Body of pancreas (tissue), 4 donors: ENCODE results near the gene HOXD8. TPM values are rescaled to one million over a fixed set of nuclear protein-coding genes. Genes with fewer than 3 reads are reported as not detected.

Experiments used
- ATAC-seq: fragments of 150-250 bp; one replicate; pipeline ENCODE4 v1.9.1; 2016
- DNase-seq, 4 donors: peaks; one replicate each; pipeline ENCODE4 v3.0.0-alpha.2; 2019
- H3K27ac ChIP-seq, 4 donors: fragments of 200-600 bp; sonication (generic); 1 replicate in 3 of 4; 2 replicates in 1 of 4; pipeline versions ENCODE4 v1.5.1 to v1.6.1; 2016 to 2019; ENCODE audit warnings: mild to moderate bottlenecking in 1 of 4, mixed read lengths in 1 of 4, moderate library complexity in 1 of 4
- H3K27me3 ChIP-seq, 2 donors: fragments of 200-600 bp; sonication (generic); one replicate each; pipeline ENCODE4 v1.6.0; 2016; ENCODE audit warnings: mild to moderate bottlenecking in 1 of 2
- H3K36me3 ChIP-seq, 2 donors: fragments of 200-600 bp; sonication (generic); replicated peaks in 1 of 2; 2 replicates each; pipeline ENCODE4 v1.5.1; 2016; ENCODE audit warnings: low read depth in 2 of 2; ENCODE audit not compliant: insufficient read depth in 1 of 2
- H3K4me1 ChIP-seq: fragments of 200-600 bp; sonication (generic); one replicate; pipeline ENCODE4 v1.6.0; 2016
- H3K4me3 ChIP-seq, 2 donors: fragments of 200-600 bp; sonication (generic); 1 replicate in 1 of 2; 2 replicates in 1 of 2; pipeline ENCODE4 v1.5.1; 2016 to 2019
- H3K9me3 ChIP-seq, 3 donors: fragments of 200-600 bp; sonication (generic); 1 replicate in 2 of 3; 2 replicates in 1 of 3; pipeline ENCODE4 v1.5.1; 2016
- CTCF ChIP-seq, 7 experiments: fragments of 450-650 bp in 4 of 7; fragments of 200-600 bp in 3 of 7; sonication (generic) in 3 of 7; IDR thresholded peaks; one replicate each; pipeline ENCODE4 v1.5.1; 2016 to 2019; ENCODE audit warnings: antibody characterized with exemption in 7 of 7
- POLR2A ChIP-seq, 3 donors: fragments of 450-650 bp; IDR thresholded peaks; one replicate each; pipeline ENCODE4 v1.6.1; 2016; ENCODE audit warnings: antibody characterized with exemption in 3 of 3, mild to moderate bottlenecking in 2 of 3
- WGBS, 2 donors: methylation state at CpG; one replicate each; pipeline ENCODE4 v1.1.5; 2017; 5-methylcytosine and 5-hydroxymethylcytosine counted together
- intact Hi-C: fragments of 100-400 bp; cut with DNase I; formaldehyde crosslinking; loops from one replicate; pipeline ENCODE4 v1.15.1; 2023
- total RNA-seq, 2 donors: library from RNA; depleted of rRNA; stranded (reverse); fragments of >200 nt; gene quantifications; one replicate each; pipeline ENCODE4 v1.1.0, GENCODE V29; 2016

Gene HOXD8
- total RNA-seq, 2 donors from 2014 or later, result 2.6 to 3.1 TPM

- peak; percentile 43 to 87 (median 62) for TF ChIP-seq CTCF (IDR thresholded peaks at IDR 0.05)
- no peak for TF ChIP-seq POLR2A (IDR thresholded peaks at IDR 0.05)
- ATAC-seq (peak; percentile 82), DNase-seq (peak; percentile 40 to 63 (median 56))
- WGBS, 2 donors, result 3 to 5% methylated on average over 28 to 49 of the region's 49 CpGs
- Histone ChIP-seq H3K27me3 (peaks cover 6 to 81% of the 10 kb centered on the region in 2 donors), H3K9me3 (no peaks in the 10 kb centered on the region), H3K4me1 (peaks cover 36% of the 10 kb centered on the region), H3K36me3 (no peaks in the 10 kb centered on the region), H3K4me3 (no peak overlapping the region), H3K27ac (no peak overlapping the region)
- intact Hi-C loops, result loop anchor here (10.0 kb wide), 1 partner anchor 723 kb away; no protein-coding TSS in a partner anchor
Observed at GRCh38 chr2:176088048-176088936, 41.2 kb upstream of the HOXD8 start.

- Histone ChIP-seq H3K27me3 (peaks cover 6 to 79% of the 10 kb centered on the region in 2 donors), H3K4me3 (no peak overlapping the region), H3K36me3 (no peaks in the 10 kb centered on the region), H3K4me1 (peaks cover 38% of the 10 kb centered on the region), H3K9me3 (no peaks in the 10 kb centered on the region), H3K27ac (no peak overlapping the region)
- ATAC-seq (no peak), DNase-seq (no peak)
- 4 to 7% methylated on average over 6 of the region's 6 CpGs for WGBS, 2 donors
- TF ChIP-seq CTCF (IDR thresholded peaks at IDR 0.05) (no peak), POLR2A (IDR thresholded peaks at IDR 0.05) (no peak)
- intact Hi-C loops, result loop anchor here (10.0 kb wide), 1 partner anchor 724 kb away; no protein-coding TSS in a partner anchor
Observed at GRCh38 chr2:176088937-176089842, 40.3 kb upstream of the HOXD8 start.

- TF ChIP-seq POLR2A (IDR thresholded peaks at IDR 0.05) (no peak), CTCF (IDR thresholded peaks at IDR 0.05) (no peak)
- H3K4me1 ChIP-seq, result peaks cover 33% of the 10 kb centered on the region
- intact Hi-C loops, result loop anchor here (10.0 kb wide), 1 partner anchor 725 kb away; no protein-coding TSS in a partner anchor
- no peak overlapping the region for H3K4me3 ChIP-seq
- H3K27me3 ChIP-seq, result peaks cover 6 to 78% of the 10 kb centered on the region in 2 donors
- no peak for DNase-seq
- no peaks in the 10 kb centered on the region for H3K9me3 ChIP-seq
- no peak overlapping the region for H3K27ac ChIP-seq
- no peaks in the 10 kb centered on the region for H3K36me3 ChIP-seq
- no peak for ATAC-seq
Observed at GRCh38 chr2:176089843-176090395, 39.6 kb upstream of the HOXD8 start.

- intact Hi-C loops, result no loop called here
- no peaks in the 10 kb centered on the region for H3K9me3 ChIP-seq
- no peaks in the 10 kb centered on the region for H3K36me3 ChIP-seq
- H3K27me3 ChIP-seq, result peaks cover 6 to 74% of the 10 kb centered on the region in 2 donors
- peaks cover 27% of the 10 kb centered on the region for H3K4me1 ChIP-seq
- H3K4me3 ChIP-seq, result no peak overlapping the region
- no peak for TF ChIP-seq POLR2A (IDR thresholded peaks at IDR 0.05)
- TF ChIP-seq CTCF (IDR thresholded peaks at IDR 0.05), result no peak
- ATAC-seq (no peak), DNase-seq (no peak)
- 23 to 42% methylated on average over 5 of the region's 5 CpGs for WGBS, 2 donors
- no peak overlapping the region for H3K27ac ChIP-seq
Observed at GRCh38 chr2:176090862-176091261, 38.6 kb upstream of the HOXD8 start.
